PC-3 (cell line): Measurements from ENCODE around the gene GAS7. TPM values are rescaled to one million over a fixed set of nuclear protein-coding genes. Genes with fewer than 3 reads are reported as not detected.

Experiments
- ATAC-seq: fragments of 200-7000 bp; cut with Tn5 transposase; 2 replicates; pipeline ENCODE4 v1.9.1; 2020; ENCODE audit warnings: mild to moderate bottlenecking, moderate library complexity
- BruUV-seq: library from RNA; stranded (reverse); fragments of 400-500 nt; replicated peaks from 2 replicates; lab custom pipeline; 2021; lab: Mats Ljungman, UMichigan
- CTCF ChIA-PET: fragments of 300-600 bp; sonication (Branson Sonifier 250); formaldehyde crosslinking; loops from one replicate; lab custom pipeline; 2022; ENCODE audit warnings: antibody characterized with exemption; lab: Charles Lee
- POLR2A ChIA-PET: fragments of 300-600 bp; sonication (Branson Sonifier 250); formaldehyde crosslinking; loops from one replicate; lab custom pipeline; 2022; ENCODE audit warnings: antibody characterized with exemption; ENCODE audit not compliant: unreplicated experiment; lab: Charles Lee
- DNase-seq: peaks from one replicate; pipeline ENCODE4 v3.0.0-alpha.2; 2015
- H2AFZ ChIP-seq: fragments of 300-600 bp; sonication (generic); 2 replicates; pipeline ENCODE4 v1.6.0; 2016; ENCODE audit warnings: antibody characterized with exemption, low read length
- H3F3A ChIP-seq: fragments of 300-600 bp; sonication (generic); one replicate; pipeline ENCODE4 v1.6.0; 2017; ENCODE audit warnings: antibody characterized with exemption, low read length, control low read depth, mild to moderate bottlenecking; ENCODE audit not compliant: unreplicated experiment
- H3K27ac ChIP-seq: fragments of 300-600 bp; sonication (generic); 2 replicates; pipeline ENCODE4 v1.5.1; 2016; ENCODE audit warnings: mild to moderate bottlenecking, low read length
- H3K27me3 ChIP-seq: fragments of 300-600 bp; sonication (generic); 2 replicates; pipeline ENCODE4 v1.6.1; 2016; ENCODE audit warnings: low read length, mixed read lengths
- H3K36me3 ChIP-seq: fragments of 300-600 bp; sonication (generic); 2 replicates; pipeline ENCODE4 v1.6.1; 2016; ENCODE audit warnings: low read depth, mixed run types, low read length, mixed read lengths
- H3K4me1 ChIP-seq: fragments of 300-600 bp; sonication (generic); 2 replicates; pipeline ENCODE4 v1.5.1; 2016; ENCODE audit warnings: low read length; ENCODE audit not compliant: insufficient read depth
- H3K4me2 ChIP-seq: fragments of 300-600 bp; sonication (generic); 2 replicates; pipeline ENCODE4 v1.6.0; 2016; ENCODE audit warnings: low read length
- H3K4me3 ChIP-seq: fragments of 300-600 bp; sonication (generic); 2 replicates; pipeline ENCODE4 v1.5.1; 2016; ENCODE audit warnings: mild to moderate bottlenecking, low read length, mixed read lengths
- H3K79me2 ChIP-seq: fragments of 300-600 bp; sonication (generic); 2 replicates; pipeline ENCODE4 v1.6.1; 2017; ENCODE audit warnings: low read length, mixed read lengths
- H3K9ac ChIP-seq: fragments of 300-600 bp; sonication (generic); 2 replicates; pipeline ENCODE4 v1.6.0; 2016; ENCODE audit warnings: mild to moderate bottlenecking, low read length
- H3K9me2 ChIP-seq: fragments of 300-600 bp; sonication (generic); replicated peaks from 2 replicates; pipeline ENCODE4 v1.6.1; 2016; ENCODE audit warnings: mixed run types, low read length, mixed read lengths
- H3K9me3 ChIP-seq: fragments of 300-600 bp; sonication (generic); 2 replicates; pipeline ENCODE4 v1.6.1; 2016; ENCODE audit warnings: low read length, mixed read lengths
- H4K20me1 ChIP-seq: fragments of 300-600 bp; sonication (generic); 2 replicates; pipeline ENCODE4 v1.6.1; 2016; ENCODE audit warnings: low read length, mixed read lengths
- EZH2 ChIP-seq: fragments of 300-600 bp; sonication (generic); IDR thresholded peaks from one replicate; pipeline ENCODE4 v1.6.1; 2017; ENCODE audit warnings: antibody characterized with exemption, mild to moderate bottlenecking, low read length; ENCODE audit not compliant: unreplicated experiment
- EZH2phosphoT487 ChIP-seq: fragments of 300-600 bp; sonication (generic); IDR thresholded peaks from 2 replicates; pipeline ENCODE4 v1.6.1; 2018; ENCODE audit warnings: mild to moderate bottlenecking, antibody characterized with exemption, low read length, borderline replicate concordance
- intact Hi-C: fragments of 100-400 bp; cut with micrococcal nuclease; formaldehyde crosslinking; loops from 2 replicates; pipeline ENCODE4 v1.9.0; 2023
- total RNA-seq: library from RNA; depleted of rRNA; stranded (reverse); fragments of >200 nt; gene quantifications from 2 replicates; pipeline ENCODE4 v1.2.3, GENCODE V29; 2014
- TF ChIP-seq, protein P1 (sequence below): fragments of 300-600 bp; sonication (generic); conservative IDR thresholded peaks from 2 replicates; pipeline ENCODE4 v1.5.1; 2017; ENCODE audit warnings: antibody characterized with exemption, low read depth, mild to moderate bottlenecking, low read length

Gene GAS7
- total RNA-seq, 1 experiment from 2014 or later, result not detected

DNA sequence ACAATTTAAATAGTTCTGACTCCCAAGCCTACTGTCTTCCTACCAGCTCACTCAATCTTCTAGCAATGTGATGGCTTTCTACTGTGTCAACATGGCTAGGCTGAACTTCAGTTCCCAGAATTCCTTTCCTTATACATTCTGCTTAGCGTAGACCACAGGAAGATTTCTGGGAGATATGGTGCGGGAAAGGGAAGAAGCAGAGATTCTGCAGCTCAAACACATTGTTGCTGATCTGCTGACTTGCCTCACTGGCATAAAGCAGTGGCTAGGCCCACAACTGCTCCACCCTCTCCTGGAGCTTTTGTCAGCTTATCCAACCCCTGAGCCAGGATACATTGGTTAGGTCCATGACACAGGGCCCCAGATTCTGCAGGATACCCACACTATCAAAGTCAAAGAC is 58.8 kb downstream of the GAS7 start:
- TF ChIP-seq, protein P1, sequence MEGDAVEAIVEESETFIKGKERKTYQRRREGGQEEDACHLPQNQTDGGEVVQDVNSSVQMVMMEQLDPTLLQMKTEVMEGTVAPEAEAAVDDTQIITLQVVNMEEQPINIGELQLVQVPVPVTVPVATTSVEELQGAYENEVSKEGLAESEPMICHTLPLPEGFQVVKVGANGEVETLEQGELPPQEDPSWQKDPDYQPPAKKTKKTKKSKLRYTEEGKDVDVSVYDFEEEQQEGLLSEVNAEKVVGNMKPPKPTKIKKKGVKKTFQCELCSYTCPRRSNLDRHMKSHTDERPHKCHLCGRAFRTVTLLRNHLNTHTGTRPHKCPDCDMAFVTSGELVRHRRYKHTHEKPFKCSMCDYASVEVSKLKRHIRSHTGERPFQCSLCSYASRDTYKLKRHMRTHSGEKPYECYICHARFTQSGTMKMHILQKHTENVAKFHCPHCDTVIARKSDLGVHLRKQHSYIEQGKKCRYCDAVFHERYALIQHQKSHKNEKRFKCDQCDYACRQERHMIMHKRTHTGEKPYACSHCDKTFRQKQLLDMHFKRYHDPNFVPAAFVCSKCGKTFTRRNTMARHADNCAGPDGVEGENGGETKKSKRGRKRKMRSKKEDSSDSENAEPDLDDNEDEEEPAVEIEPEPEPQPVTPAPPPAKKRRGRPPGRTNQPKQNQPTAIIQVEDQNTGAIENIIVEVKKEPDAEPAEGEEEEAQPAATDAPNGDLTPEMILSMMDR, result no peak
- TF ChIP-seq EZH2phosphoT487, result no peak
- TF ChIP-seq EZH2, result no peak
- intact Hi-C loops, result no loop called here
- H3F3A ChIP-seq, result no peaks in the 10 kb centered on the region
- POLR2A ChIA-PET, result no interaction called here
- no peaks in the 10 kb centered on the region for H3K27me3 ChIP-seq
- no peaks in the 10 kb centered on the region for H3K9me2 ChIP-seq
- H3K4me1 ChIP-seq, result no peaks in the 10 kb centered on the region
- H3K4me3 ChIP-seq, result no peak overlapping the region
- H3K4me2 ChIP-seq, result no peak overlapping the region
- ATAC-seq (no peak), DNase-seq (no peak)
- no peaks in the 10 kb centered on the region for H4K20me1 ChIP-seq
- H3K9me3 ChIP-seq, result no peaks in the 10 kb centered on the region
- no peak overlapping the region for H3K9ac ChIP-seq
- no peak overlapping the region for H3K27ac ChIP-seq
- H3K36me3 ChIP-seq, result no peaks in the 10 kb centered on the region
- no TSS peak for BruUV-seq
- no peaks in the 10 kb centered on the region for H3K79me2 ChIP-seq
- CTCF ChIA-PET, result no interaction called here
- H2AFZ ChIP-seq, result no peak overlapping the region

DNA sequence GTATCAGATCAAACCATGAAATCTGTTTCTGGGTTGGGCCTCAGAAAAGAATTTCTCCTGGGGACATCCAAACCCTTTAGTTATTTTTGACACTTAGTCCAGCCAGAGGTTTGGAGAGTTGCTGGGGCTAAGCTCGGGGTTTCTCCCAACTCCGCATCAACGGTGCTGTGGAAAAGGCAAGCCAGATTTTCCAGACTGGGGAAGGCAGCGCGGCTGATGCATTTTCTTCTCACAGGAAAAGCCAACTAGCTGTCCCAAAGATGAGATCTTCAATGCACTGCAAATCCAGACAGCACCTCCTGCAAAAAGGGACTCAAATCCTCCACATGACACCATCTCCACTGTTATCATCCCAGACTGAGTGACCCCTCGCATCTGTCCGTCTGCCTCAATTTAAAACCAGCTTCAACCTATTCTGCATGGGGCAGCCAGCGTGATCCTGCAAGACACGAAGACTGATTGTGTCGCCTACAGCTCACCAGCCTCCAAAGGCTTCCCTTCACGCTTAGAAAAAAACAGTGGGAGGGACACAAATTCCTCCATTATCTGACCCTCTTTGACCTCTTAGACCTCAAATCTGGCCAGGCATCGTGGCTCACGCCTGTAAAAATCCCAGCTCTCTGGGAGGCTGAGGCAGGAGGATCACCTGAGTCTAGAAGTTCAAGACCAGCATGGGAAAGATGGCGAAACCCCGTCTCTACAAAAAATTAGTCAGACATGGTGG is 62.0 kb downstream of the GAS7 start:
- no peak for TF ChIP-seq EZH2phosphoT487
- TF ChIP-seq, protein P1, result no peak
- TF ChIP-seq EZH2, result no peak

DNA sequence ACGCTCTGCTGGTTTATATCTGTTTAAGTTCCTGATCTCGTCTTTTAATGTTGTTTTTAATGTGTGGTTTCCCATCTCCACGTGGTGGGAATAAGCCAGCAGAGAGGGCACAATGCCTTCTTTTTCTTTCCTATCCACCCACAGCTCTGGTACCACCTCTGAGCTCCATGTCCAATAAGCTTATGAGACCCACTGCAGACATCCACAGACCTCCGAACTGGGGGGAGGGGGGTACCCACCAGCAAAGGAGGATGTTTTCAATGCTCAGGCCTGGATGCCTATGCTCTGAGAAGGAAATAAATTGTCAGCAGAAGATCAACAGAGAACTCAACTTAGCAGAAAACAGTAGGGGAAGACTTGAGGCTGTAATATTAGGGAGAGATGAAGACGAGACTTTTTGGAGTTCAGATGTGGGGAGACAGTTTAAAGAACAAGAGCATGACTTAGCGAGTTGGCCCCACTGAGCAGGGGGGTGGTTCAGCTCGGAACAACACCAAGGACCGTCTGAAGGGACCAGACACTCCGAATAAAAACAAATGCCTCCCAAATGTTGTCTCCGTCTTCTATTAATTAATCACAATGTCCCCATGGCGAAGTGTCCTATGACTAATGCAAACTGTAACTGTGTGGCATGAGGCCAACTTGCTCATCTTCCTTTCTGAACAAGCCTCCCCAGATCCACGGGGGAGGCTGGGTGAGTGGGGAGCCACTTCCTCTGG is 62.7 kb downstream of the GAS7 start:
- Histone ChIP-seq H3K4me3 (no peak overlapping the region), H3K27ac (no peak overlapping the region), H3K9ac (no peak overlapping the region), H3K9me2 (no peaks in the 10 kb centered on the region), H2AFZ (no peak overlapping the region), H4K20me1 (no peaks in the 10 kb centered on the region), H3K79me2 (no peaks in the 10 kb centered on the region), H3F3A (no peaks in the 10 kb centered on the region), H3K9me3 (no peaks in the 10 kb centered on the region), H3K27me3 (no peaks in the 10 kb centered on the region), H3K4me1 (no peaks in the 10 kb centered on the region), H3K4me2 (no peak overlapping the region), H3K36me3 (no peaks in the 10 kb centered on the region)
- BruUV-seq, result no TSS peak
- POLR2A ChIA-PET, result no interaction called here
- intact Hi-C loops, result no loop called here
- no peak for DNase-seq
- TF ChIP-seq EZH2, result no peak
- TF ChIP-seq, protein P1, result no peak
- TF ChIP-seq EZH2phosphoT487, result no peak
- no peak for ATAC-seq
- CTCF ChIA-PET, result no interaction called here

More for the DNA sequence above, 62.0 kb downstream of the GAS7 start:
- H2AFZ ChIP-seq, result no peak overlapping the region
- no peak overlapping the region for H3K9ac ChIP-seq
- intact Hi-C loops, result no loop called here
- no TSS peak for BruUV-seq
- H4K20me1 ChIP-seq, result no peaks in the 10 kb centered on the region
- ChIA-PET POLR2A (no interaction called here), CTCF (no interaction called here)
- no peak overlapping the region for H3K4me2 ChIP-seq
- no peaks in the 10 kb centered on the region for H3K4me1 ChIP-seq
- H3K9me2 ChIP-seq, result no peaks in the 10 kb centered on the region
- H3K4me3 ChIP-seq, result no peak overlapping the region
- H3K27me3 ChIP-seq, result no peaks in the 10 kb centered on the region
- DNase-seq, result no peak
- no peak for ATAC-seq
- H3K36me3 ChIP-seq, result no peaks in the 10 kb centered on the region
- H3K79me2 ChIP-seq, result no peaks in the 10 kb centered on the region
- H3K27ac ChIP-seq, result no peak overlapping the region
- H3K9me3 ChIP-seq, result no peaks in the 10 kb centered on the region
- H3F3A ChIP-seq, result no peaks in the 10 kb centered on the region
